Measurements from ENCODE around the gene KCTD1. TPM values are rescaled to one million over a fixed set of nuclear protein-coding genes. Genes with fewer than 3 reads are reported as not detected.

KCTD1 gene
- 14.0 and 17.6 TPM in 2 replicates for total RNA-seq (2021; fragmentation: NEBNext Ultra II Directional; extraction: Animal tissue kit (Norgen Biotek cat#: 25700))
- 7.7 and 9.8 TPM in 2 replicates for polyA plus RNA-seq (2011; rRNA removed)
- 8.6 TPM for polyA plus RNA-seq (2011; cell fraction: cytosol; rRNA removed)
- polyA plus RNA-seq (2011; cell fraction: nucleus; rRNA removed), result 15.1 TPM
- 16.4 to 18.4 TPM (median 16.8 TPM) in 4 replicates for polyA plus RNA-seq (2012, experiment 1 of 2)
- polyA plus RNA-seq (2012, experiment 2 of 2), result 10.2 TPM
- 12.9 TPM for polyA plus RNA-seq (2013, experiment 1 of 2)
- polyA plus RNA-seq (2013, experiment 2 of 2), result 11.6 TPM
- 14.5 and 19.8 TPM in 2 replicates for polyA minus RNA-seq (2011; rRNA and poly(A)+ RNA removed)
- polyA minus RNA-seq (2011; cell fraction: cytosol; rRNA and poly(A)+ RNA removed), result 14.8 TPM
- 27.8 TPM for polyA minus RNA-seq (2011; cell fraction: nucleus; rRNA and poly(A)+ RNA removed)
- long read RNA-seq, experiment 1, partial matches to known transcripts, result 2 of 7 reads
- long read RNA-seq, experiment 1, other reads (novel, unspliced or antisense), result 3 of 7 reads
- long read RNA-seq, experiment 2, result 0 reads

- peak within 1 kb of the TSS; percentile 37 for H2AFZ ChIP-seq (ENCODE audit: low read length)
- H2BK5ac ChIP-seq (ENCODE audit: low read depth, low read length), result peak within 1 kb of the TSS; percentile 48; the same call in 1 of the 2 replicates
- H2AK5ac ChIP-seq (ENCODE audit: low read depth, low read length), result no peak within 1 kb of the TSS
- peak within 1 kb of the TSS; percentile 82; the same call in 1 of the 2 replicates for H2BK12ac ChIP-seq (ENCODE audit: low read depth, low read length)
- H2BK15ac ChIP-seq (ENCODE audit: low read length), result peak within 1 kb of the TSS; percentile 95; the same call in 1 of the 2 replicates
- H3K36me3 ChIP-seq (ENCODE audit: control insufficient read depth in 2 of 4, insufficient read depth in 4 of 4, low read length in 3 of 4), result no peaks in the 10 kb centered on the region
- no peak within 1 kb of the TSS for H3K27ac ChIP-seq (ENCODE audit: low read depth, low read length)
- no peak within 1 kb of the TSS for H4K5ac ChIP-seq (ENCODE audit: insufficient read length, low read depth, low read length)
- peaks cover 3 to 18% of the 10 kb centered on the region in 2 experiments for H4K20me1 ChIP-seq (replicated peaks in 1 of 2; ENCODE audit: control insufficient read depth in 1 of 2, insufficient read depth in 2 of 2, low read length in 2 of 2)
- H4K91ac ChIP-seq (replicated peaks; ENCODE audit: insufficient read length, low read length), result peak within 1 kb of the TSS; percentile 88
- H3K4me1 ChIP-seq (replicated peaks in 1 of 4; ENCODE audit: control insufficient read depth in 3 of 4, insufficient read depth in 4 of 4, low read length in 3 of 4), result peaks cover 3 to 16% (median 6%) of the 10 kb centered on the region in 4 experiments; a peak in 6 of 7 replicates
- H3K9me3 ChIP-seq (ENCODE audit: insufficient read depth in 2 of 2, low read depth in 1 of 2, low read length in 1 of 2), result no peaks in the 10 kb centered on the region
- ChIA-PET POLR2A (ENCODE audit: partially characterized antibody) (interaction anchor here (0.8 to 5.1 kb wide), 5 partner anchors 21 to 108 kb away, joined by 3 to 16 read pairs (median 4); no protein-coding TSS in a partner anchor), CTCF (ENCODE audit: partially characterized antibody) (interaction anchor here (0.6 to 4.7 kb wide), 10 partner anchors 8 to 144 kb away, joined by 3 to 31 read pairs (median 6); no protein-coding TSS in a partner anchor)
- H2BK20ac ChIP-seq (ENCODE audit: low read length), result 0 out of 2 replicates have a peak within 1 kb of the TSS, but pooled peaks have one; percentile 53
- FAIRE-seq (no peak), DNase-seq (ENCODE audit: low read depth in 1 of 2, low spot score in 2 of 2) (peak in 1 of 2 experiments; percentile 86)
- peak within 1 kb of the TSS; percentile 32 for H4K8ac ChIP-seq (ENCODE audit: extremely low read depth, insufficient read depth, low read length)
- peaks cover 24% of the 10 kb centered on the region for H3K23me2 ChIP-seq (ENCODE audit: low read depth, low read length)
- H3K23ac ChIP-seq (ENCODE audit: insufficient read length), result no peak within 1 kb of the TSS
- no peaks in the 10 kb centered on the region for H3K79me1 ChIP-seq (ENCODE audit: low read depth, low read length)
- H3K79me2 ChIP-seq (ENCODE audit: control insufficient read depth in 1 of 2, insufficient read depth in 2 of 2, low read length in 2 of 2), result peaks cover 0 to 29% of the 10 kb centered on the region in 2 experiments; a peak in 2 of 4 replicates
- WGBS, 2 experiments (ENCODE audit: extremely low coverage in 1 of 2, insufficient coverage in 1 of 2, insufficient read length in 1 of 2, insufficient replicate concordance in 2 of 2, low coverage in 1 of 2, low lambda C conversion rate in 2 of 2, missing lambda C conversion rate in 1 of 2), result 3% methylated on average over 43 of the region's 88 CpGs; no CpG with 5 or more reads in 1 of the 2 experiments
- H3K27me3 ChIP-seq (replicated peaks in 1 of 4; ENCODE audit: control insufficient read depth in 3 of 4, extremely low read depth in 1 of 4, insufficient read depth in 3 of 4, low read length in 3 of 4), result peaks cover 26 to 69% (median 53%) of the 10 kb centered on the region in 4 experiments
- no peak within 1 kb of the TSS for H3K56ac ChIP-seq (replicated peaks; ENCODE audit: insufficient read length, low read depth, low read length)
- H3K14ac ChIP-seq (ENCODE audit: insufficient read length), result no peak within 1 kb of the TSS
- peak within 1 kb of the TSS; percentile 17; the same call in 1 of the 2 replicates for H3K18ac ChIP-seq (ENCODE audit: extremely low read depth, low read length)
- H3K9ac ChIP-seq (replicated peaks in 1 of 4; ENCODE audit: extremely low read depth in 1 of 4, low read depth in 3 of 4, low read length in 3 of 4), result peak within 1 kb of the TSS in 2 of 4 experiments; percentile 38 to 52; a peak in 4 of 7 replicates
- H2BK120ac ChIP-seq (replicated peaks; ENCODE audit: low read depth, low read length), result no peak within 1 kb of the TSS
- peak within 1 kb of the TSS; percentile 86 to 98 for H3K4me2 ChIP-seq (ENCODE audit: insufficient read depth in 1 of 2, low read depth in 2 of 2, low read length in 2 of 2)
- H3K4ac ChIP-seq (replicated peaks; ENCODE audit: insufficient read length, low read depth, low read length), result no peak within 1 kb of the TSS
- peak within 1 kb of the TSS; percentile 41 to 80 (median 61) for H3K4me3 ChIP-seq (ENCODE audit: extremely low read depth in 1 of 4, insufficient read depth in 2 of 4, low read depth in 3 of 4, low read length in 4 of 4)
- TF ChIP-seq POLR2A (IDR thresholded peaks at IDR 0.05; ENCODE audit: control extremely low read depth in 1 of 2, low read depth in 2 of 2, low read length in 2 of 2) (no peak), YY1 (IDR thresholded peaks at IDR 0.05; ENCODE audit: low read depth, low read length) (peak; percentile 31; the same call in 1 of the 2 replicates), SRF (IDR thresholded peaks at IDR 0.05; ENCODE audit: low read depth, low read length) (no peak), NANOG (IDR thresholded peaks at IDR 0.05; ENCODE audit: insufficient read depth, low read depth, low read length, poor library complexity, severe bottlenecking) (no peak), RBBP5 (IDR thresholded peaks at IDR 0.05; ENCODE audit: borderline replicate concordance, low read depth, low read length) (no peak), TAF1 (IDR thresholded peaks at IDR 0.05; ENCODE audit: low read depth, low read length) (no peak), HDAC2 (IDR thresholded peaks at IDR 0.05; ENCODE audit: borderline replicate concordance in 1 of 2, low read depth in 2 of 2, low read length in 2 of 2) (0 out of 4 replicates have a peak, but pooled peaks of 1 of the 2 experiments have one; percentile 8), MAX (IDR thresholded peaks at IDR 0.05) (peak; percentile 52; the same call in 1 of the 2 replicates)
Measured at GRCh38 chr18:26548415-26549262, at the start of gene KCTD1. Gene KCTD1, minus strand, starts transcription at chr18:26548553. Its CDS starts 17 bp downstream, at chr18:26548536.

Data from H1 (cell line).